ENCODE results near the gene GBA2.

DNA sequence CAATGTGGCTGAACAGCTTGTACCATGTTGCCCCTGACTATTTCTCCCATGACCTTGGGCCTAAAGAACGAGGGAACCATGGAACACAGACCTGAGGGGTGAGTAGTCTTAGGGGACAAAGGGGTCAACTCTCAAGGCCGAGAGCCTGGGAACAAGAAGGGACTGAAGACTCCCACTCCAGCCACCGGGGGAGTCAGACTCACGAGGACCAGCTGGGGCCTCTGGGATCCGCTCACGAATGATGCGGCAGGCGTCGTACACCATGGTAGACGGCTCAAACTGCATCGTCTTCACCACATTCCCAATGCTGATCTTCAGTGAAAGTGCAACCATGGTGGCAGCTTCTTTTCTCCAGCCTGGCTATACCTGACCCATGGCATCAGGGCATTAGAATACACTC lies 23.7 kb downstream of the GBA2 start:
- no peak for TF ChIP-seq POLR2A (IDR thresholded peaks at IDR 0.05)
- TF ChIP-seq, protein P1, sequence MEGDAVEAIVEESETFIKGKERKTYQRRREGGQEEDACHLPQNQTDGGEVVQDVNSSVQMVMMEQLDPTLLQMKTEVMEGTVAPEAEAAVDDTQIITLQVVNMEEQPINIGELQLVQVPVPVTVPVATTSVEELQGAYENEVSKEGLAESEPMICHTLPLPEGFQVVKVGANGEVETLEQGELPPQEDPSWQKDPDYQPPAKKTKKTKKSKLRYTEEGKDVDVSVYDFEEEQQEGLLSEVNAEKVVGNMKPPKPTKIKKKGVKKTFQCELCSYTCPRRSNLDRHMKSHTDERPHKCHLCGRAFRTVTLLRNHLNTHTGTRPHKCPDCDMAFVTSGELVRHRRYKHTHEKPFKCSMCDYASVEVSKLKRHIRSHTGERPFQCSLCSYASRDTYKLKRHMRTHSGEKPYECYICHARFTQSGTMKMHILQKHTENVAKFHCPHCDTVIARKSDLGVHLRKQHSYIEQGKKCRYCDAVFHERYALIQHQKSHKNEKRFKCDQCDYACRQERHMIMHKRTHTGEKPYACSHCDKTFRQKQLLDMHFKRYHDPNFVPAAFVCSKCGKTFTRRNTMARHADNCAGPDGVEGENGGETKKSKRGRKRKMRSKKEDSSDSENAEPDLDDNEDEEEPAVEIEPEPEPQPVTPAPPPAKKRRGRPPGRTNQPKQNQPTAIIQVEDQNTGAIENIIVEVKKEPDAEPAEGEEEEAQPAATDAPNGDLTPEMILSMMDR (IDR thresholded peaks at IDR 0.05): no peak
- no peak for TF ChIP-seq EP300 (IDR thresholded peaks at IDR 0.05)

Measured in suprapubic skin (tissue), 3 donors.